Stimulated activated CD8-positive, alpha-beta memory T cell treated with anti-CD3 and anti-CD28 coated beads, Interleukin-7, amount 100 ng/mL, for 4 hours (primary cell): ENCODE data around the gene SMIM22.

Source experiments
- DNase-seq, 2 donors: peaks; one replicate each; pipeline ENCODE4 v3.0.0-alpha.2; 2020; ENCODE audit warnings: low read depth in 2 of 2

Gene SMIM22

GRCh38 chr16:4795181-4795827 lies at the start of gene SMIM22:
Gene SMIM22, plus strand, starts transcription at chr16:4795369. Its CDS starts 366 bp downstream, at chr16:4795735.
- no peak for DNase-seq

GRCh38 chr16:4746215-4746614 lies 49.0 kb upstream of the SMIM22 start:
- no peak for DNase-seq

GRCh38 chr16:4746991-4747574 lies 48.1 kb upstream of the SMIM22 start:
- no peak for DNase-seq

GRCh38 chr16:4747906-4748681 lies 47.1 kb upstream of the SMIM22 start:
- no peak for DNase-seq

GRCh38 chr16:4748682-4749411 lies 46.3 kb upstream of the SMIM22 start:
- no peak for DNase-seq

GRCh38 chr16:4749700-4750257 lies 45.4 kb upstream of the SMIM22 start:
- DNase-seq: no peak

GRCh38 chr16:4750896-4751295 lies 44.3 kb upstream of the SMIM22 start:
- DNase-seq: no peak

- no peak for DNase-seq
These were observed 42.6 kb upstream of the SMIM22 start for GRCh38 chr16:4752351-4753100.

- DNase-seq: no peak
These were observed 41.9 kb upstream of the SMIM22 start for GRCh38 chr16:4753227-4753626.

- DNase-seq: no peak
These were observed 40.3 kb upstream of the SMIM22 start for GRCh38 chr16:4754865-4755264.

GRCh38 chr16:4755687-4756086 lies 39.5 kb upstream of the SMIM22 start:
- DNase-seq: no peak

GRCh38 chr16:4760221-4760910 lies 34.8 kb upstream of the SMIM22 start:
- DNase-seq: no peak

- no peak for DNase-seq
These were observed 33.0 kb upstream of the SMIM22 start for GRCh38 chr16:4762205-4762604.

- no peak for DNase-seq
These were observed 31.4 kb upstream of the SMIM22 start for GRCh38 chr16:4763791-4764190.

- no peak for DNase-seq
These were observed 29.4 kb upstream of the SMIM22 start for GRCh38 chr16:4765511-4766474.

GRCh38 chr16:4766875-4767628 lies 28.1 kb upstream of the SMIM22 start, which contains the start of gene ZNF500:
Gene ZNF500, minus strand, starts transcription at chr16:4767162. Its CDS starts 1,184 bp downstream, at chr16:4765978.
- peak; percentile 94 to 95 for DNase-seq

GRCh38 chr16:4767872-4768548 lies 27.2 kb upstream of the SMIM22 start:
- no peak for DNase-seq
